HG03520 (cell line): ENCODE measurements around the gene USP37.

Source experiments
- ATAC-seq: cut with Tn5 transposase; IDR thresholded peaks from one replicate; pipeline ENCODE4 v1.9.1; 2021; ENCODE audit warnings: mild to moderate bottlenecking, moderate library complexity; ENCODE audit not compliant: unreplicated experiment

USP37 gene

GRCh38 chr2:218434456-218434855 is 133.7 kb downstream of the USP37 start:
- ATAC-seq = no peak

- no peak for ATAC-seq
Observed at GRCh38 chr2:218432676-218433365, 135.3 kb downstream of the USP37 start.

- no peak for ATAC-seq
Observed at GRCh38 chr2:218431878-218432277, 136.3 kb downstream of the USP37 start.

GRCh38 chr2:218430721-218431120 is 137.4 kb downstream of the USP37 start:
- ATAC-seq = no peak

GRCh38 chr2:218429911-218430692 is 138.0 kb downstream of the USP37 start:
- no peak for ATAC-seq

DNA sequence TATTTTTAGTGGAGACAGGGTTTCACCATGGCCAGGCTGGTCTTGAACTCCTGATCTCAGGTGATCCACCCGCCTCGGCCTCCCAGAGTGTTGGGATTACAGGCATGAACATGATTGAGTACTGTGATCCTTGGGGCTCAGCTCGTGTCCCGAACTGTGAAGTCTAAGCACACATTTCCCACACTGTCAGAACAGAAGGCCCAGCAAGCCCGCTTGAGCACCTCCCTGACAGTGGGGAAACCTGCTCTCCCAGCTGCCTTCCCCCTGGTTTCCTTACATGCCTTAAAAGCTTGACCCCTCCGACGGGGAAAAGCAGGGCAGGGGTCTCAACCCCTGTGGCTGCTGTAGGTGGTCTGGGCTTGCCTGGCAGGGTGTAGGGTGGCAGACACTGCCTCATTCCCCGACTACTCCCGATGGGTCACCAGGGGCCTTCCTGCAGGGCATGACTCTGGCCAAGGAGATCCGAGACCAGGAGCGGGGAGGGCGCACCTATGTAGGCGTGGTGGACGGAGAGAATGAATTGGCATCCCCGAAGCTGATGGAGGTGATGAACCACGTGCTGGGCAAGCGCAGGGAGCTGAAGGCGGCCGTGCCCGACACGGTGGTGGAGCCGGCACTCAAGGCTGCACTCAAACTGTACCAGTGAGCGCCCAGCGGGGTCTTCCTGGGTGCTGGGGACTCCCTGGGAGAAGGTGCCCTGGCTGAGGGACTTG is 139.1 kb downstream of the USP37 start:
- no peak for ATAC-seq

DNA sequence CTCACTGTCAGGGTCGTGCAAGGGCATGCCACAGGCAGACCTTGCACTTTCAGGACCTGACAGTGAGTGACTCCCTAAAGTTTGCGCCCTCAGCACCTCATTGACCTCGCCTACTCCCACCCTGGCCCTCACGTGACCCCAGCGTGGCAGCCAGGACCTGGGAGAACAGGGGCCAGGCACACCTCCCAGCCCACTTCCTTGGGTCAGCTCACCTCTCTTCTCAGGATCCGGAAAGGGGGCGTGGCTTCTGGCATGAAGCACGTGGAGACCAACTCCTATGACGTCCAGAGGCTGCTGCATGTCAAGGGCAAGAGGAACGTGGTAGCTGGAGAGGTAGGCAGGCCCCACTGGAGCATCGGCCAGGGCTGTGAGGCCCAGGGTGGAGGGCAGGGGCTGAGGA is 140.4 kb downstream of the USP37 start:
- no peak for ATAC-seq

DNA sequence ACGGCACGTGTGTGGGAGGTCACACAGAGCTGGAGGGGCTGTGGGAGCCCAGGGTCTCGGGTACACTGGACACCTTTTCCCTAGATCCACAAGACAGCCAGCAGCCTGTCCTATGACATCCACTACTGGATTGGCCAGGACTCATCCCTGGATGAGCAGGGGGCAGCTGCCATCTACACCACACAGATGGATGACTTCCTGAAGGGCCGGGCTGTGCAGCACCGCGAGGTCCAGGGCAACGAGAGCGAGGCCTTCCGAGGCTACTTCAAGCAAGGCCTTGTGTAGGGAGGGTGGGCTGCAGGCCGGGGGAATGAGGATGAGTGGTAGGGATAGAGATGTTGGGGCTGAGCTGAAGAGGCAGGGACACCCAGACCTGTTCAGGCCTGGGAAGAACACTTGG is 142.6 kb downstream of the USP37 start:
- no peak for ATAC-seq

DNA sequence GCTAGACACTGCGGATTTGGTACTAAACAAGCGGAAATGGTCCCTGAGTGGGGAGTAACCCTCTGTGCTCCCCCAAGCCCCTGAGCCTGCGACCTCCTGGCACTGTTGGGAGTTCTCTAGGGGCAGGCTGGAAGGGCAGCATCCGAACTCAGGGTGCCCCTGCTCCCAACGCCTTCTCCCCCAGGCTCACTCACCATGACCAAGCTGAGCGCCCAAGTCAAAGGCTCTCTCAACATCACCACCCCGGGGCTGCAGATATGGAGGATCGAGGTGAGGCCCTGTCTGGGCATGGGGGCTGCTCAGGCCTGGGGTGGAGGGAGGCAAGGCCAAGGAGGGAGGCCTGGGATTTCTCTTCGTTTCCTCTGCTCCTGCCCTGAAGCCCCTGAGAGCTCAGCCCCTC is 144.6 kb downstream of the USP37 start:
- no peak for ATAC-seq

DNA sequence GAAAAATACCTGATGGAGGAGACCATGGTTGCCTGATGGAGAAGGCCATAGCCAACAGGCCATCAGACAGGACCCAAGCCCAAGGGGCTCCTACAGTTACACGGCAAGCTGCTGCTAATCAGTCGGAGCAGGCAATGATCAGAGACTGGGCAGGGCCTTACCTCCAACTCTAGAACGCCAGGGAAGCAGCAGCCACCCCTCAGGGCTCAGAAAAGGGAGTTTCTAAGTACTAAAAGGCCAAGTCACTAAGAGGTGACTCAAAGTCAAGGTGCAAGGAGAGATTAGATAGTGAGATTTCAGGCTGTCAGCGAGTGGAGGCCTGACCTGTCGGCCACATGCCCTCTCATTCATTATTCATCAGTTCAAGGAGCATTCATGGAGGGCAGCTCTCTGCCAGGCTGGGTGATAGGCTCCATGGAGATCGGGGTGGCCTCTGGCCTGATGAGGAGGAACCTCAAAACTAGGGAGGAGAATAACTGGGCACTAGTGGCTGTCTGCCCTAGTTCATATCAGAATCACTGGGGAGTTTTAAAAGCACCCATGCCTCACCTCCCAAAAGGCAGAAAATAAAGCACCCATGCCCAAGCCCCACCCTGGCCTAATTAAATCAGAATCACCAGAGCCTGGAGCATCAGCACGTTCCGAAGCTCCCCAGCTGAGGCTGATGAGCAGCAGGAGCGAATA is 145.6 kb downstream of the USP37 start:
- ATAC-seq = no peak

- no peak for ATAC-seq
Observed at GRCh38 chr2:218421027-218421426, 147.1 kb downstream of the USP37 start.

DNA sequence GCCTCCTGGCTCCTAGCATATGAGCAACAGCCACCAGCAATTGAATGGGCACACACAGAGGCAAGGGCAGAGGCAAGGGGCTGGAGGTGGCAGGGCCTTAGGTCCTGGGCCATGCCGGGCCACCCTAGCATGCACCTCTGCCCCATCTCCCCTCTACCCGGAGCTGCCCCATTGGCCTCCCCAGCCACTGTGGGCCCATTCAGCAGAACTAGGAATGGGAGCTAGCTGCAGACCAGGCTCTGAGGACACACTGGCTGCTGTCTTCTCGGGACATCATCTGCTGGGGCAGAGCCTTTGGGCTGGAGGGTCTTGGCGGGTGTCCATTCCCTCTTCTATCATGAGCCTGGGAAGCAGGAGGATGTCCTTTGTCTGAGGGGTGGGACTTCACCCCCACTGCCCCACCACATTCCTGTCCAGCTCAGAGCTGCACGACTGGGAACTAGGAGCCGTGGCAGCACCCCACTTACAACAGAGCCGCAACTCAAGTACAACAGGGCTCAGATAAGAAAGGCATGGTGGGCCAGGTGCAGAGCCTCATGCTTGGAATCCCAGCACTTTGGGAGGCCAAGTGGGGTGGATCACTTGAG is 148.4 kb downstream of the USP37 start:
- ATAC-seq = no peak

- no peak for ATAC-seq
Observed at GRCh38 chr2:218418717-218419458, 149.3 kb downstream of the USP37 start, which contains the start of gene VIL1. Gene VIL1 (plus strand): TSS chr2:218419123. CDS start chr2:218423779, 4,656 bp downstream.

GRCh38 chr2:218418321-218418716 is 149.8 kb downstream of the USP37 start:
- no peak for ATAC-seq

DNA sequence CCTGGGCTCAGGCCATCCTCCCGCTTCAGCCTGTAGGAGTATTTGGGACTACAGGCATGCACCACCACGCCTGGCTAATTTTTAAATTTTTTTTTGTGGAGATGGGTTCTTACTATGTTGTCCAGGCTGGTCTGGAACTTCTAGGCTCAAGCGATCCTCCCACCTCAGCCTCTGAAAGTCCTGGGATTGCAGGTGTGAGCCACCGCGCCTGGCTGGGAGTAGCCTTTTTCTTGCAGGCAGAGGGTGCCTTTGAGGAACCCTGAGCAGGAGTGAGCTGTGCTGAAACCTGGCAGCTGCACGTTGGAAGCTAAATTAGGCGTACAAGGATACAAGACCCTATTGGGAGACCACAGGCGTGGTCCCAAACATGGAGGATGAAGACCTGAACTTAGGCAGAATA is 160.4 kb downstream of the USP37 start:
- no peak for ATAC-seq

- no peak for ATAC-seq
Observed at GRCh38 chr2:218406949-218407618, 161.1 kb downstream of the USP37 start.

- peak; percentile 77 for ATAC-seq
Observed at GRCh38 chr2:218406209-218406948, 161.8 kb downstream of the USP37 start.

GRCh38 chr2:218405746-218406208 is 162.4 kb downstream of the USP37 start:
- no peak for ATAC-seq
